ENCODE data around the gene CACNG8.

The CACNG8 gene

GRCh38 chr19:53961523-53962356, 997 bp upstream of the CACNG8 start:
- no peak overlapping the region for H3K27ac ChIP-seq
- TF ChIP-seq CTCF (conservative IDR thresholded peaks at IDR 0.05) = no peak
- no peak for TF ChIP-seq ZFX (IDR thresholded peaks at IDR 0.05)

GRCh38 chr19:53965091-53965490, 2.4 kb downstream of the CACNG8 start:
- no peak for TF ChIP-seq CTCF (conservative IDR thresholded peaks at IDR 0.05)
- TF ChIP-seq ZFX (IDR thresholded peaks at IDR 0.05) = no peak
- H3K27ac ChIP-seq = no peak overlapping the region

- TF ChIP-seq CTCF (conservative IDR thresholded peaks at IDR 0.05) (no peak), ZFX (IDR thresholded peaks at IDR 0.05) (no peak)
- no peak overlapping the region for H3K27ac ChIP-seq
Observed at GRCh38 chr19:53966931-53967330, 4.2 kb downstream of the CACNG8 start.

GRCh38 chr19:53969366-53969765, 6.6 kb downstream of the CACNG8 start:
- no peak overlapping the region for H3K27ac ChIP-seq
- no peak for TF ChIP-seq ZFX (IDR thresholded peaks at IDR 0.05)
- TF ChIP-seq CTCF (conservative IDR thresholded peaks at IDR 0.05) = no peak

- H3K27ac ChIP-seq = no peak overlapping the region
- TF ChIP-seq CTCF (conservative IDR thresholded peaks at IDR 0.05) (no peak), ZFX (IDR thresholded peaks at IDR 0.05) (no peak)
Observed at GRCh38 chr19:53971673-53972072, 8.9 kb downstream of the CACNG8 start.

GRCh38 chr19:53977429-53977990, 14.8 kb downstream of the CACNG8 start:
- H3K27ac ChIP-seq = no peak overlapping the region

More at GRCh38 chr19:53977429-53977990, 14.8 kb downstream of the CACNG8 start:
- TF ChIP-seq CTCF (conservative IDR thresholded peaks at IDR 0.05) = no peak
- TF ChIP-seq ZFX (IDR thresholded peaks at IDR 0.05) = no peak
